ENCODE results near the gene PTGER3.
A peak's percentile ranks its signal among the peaks of the same experiment; 100 is the strongest.

The PTGER3 gene

GRCh38 chr1:71049951-71050598 is 2.5 kb upstream of the PTGER3 start:
- peak; percentile 73 for DNase-seq (ENCODE audit: low read depth)

GRCh38 chr1:71046891-71047634 is 553 bp downstream of the PTGER3 start:
- no peak for DNase-seq (ENCODE audit: low read depth)

GRCh38 chr1:71045463-71046028 is 2.1 kb downstream of the PTGER3 start:
- DNase-seq (ENCODE audit: low read depth), result no peak

- no peak for DNase-seq (ENCODE audit: low read depth)
These were observed 2.8 kb downstream of the PTGER3 start for GRCh38 chr1:71044833-71045232.

GRCh38 chr1:71043065-71043464 is 4.6 kb downstream of the PTGER3 start:
- DNase-seq (ENCODE audit: low read depth), result no peak

GRCh38 chr1:71041806-71042205 is 5.8 kb downstream of the PTGER3 start:
- no peak for DNase-seq (ENCODE audit: low read depth)

GRCh38 chr1:71039661-71040262 is 7.9 kb downstream of the PTGER3 start:
- DNase-seq (ENCODE audit: low read depth), result peak; percentile 25

GRCh38 chr1:71038942-71039341 is 8.7 kb downstream of the PTGER3 start:
- no peak for DNase-seq (ENCODE audit: low read depth)

GRCh38 chr1:71037829-71038620 is 9.6 kb downstream of the PTGER3 start:
- DNase-seq (ENCODE audit: low read depth), result no peak

GRCh38 chr1:71037066-71037465 is 10.6 kb downstream of the PTGER3 start:
- DNase-seq (ENCODE audit: low read depth), result no peak

- no peak for DNase-seq (ENCODE audit: low read depth)
These were observed 14.5 kb downstream of the PTGER3 start for GRCh38 chr1:71033136-71033535.

GRCh38 chr1:71031426-71031825 is 16.2 kb downstream of the PTGER3 start:
- DNase-seq (ENCODE audit: low read depth), result peak; percentile 33

- DNase-seq (ENCODE audit: low read depth), result no peak
These were observed 17.6 kb downstream of the PTGER3 start for GRCh38 chr1:71030026-71030425.

- no peak for DNase-seq (ENCODE audit: low read depth)
These were observed 18.6 kb downstream of the PTGER3 start for GRCh38 chr1:71028981-71029380.

- no peak for DNase-seq (ENCODE audit: low read depth)
These were observed 19.6 kb downstream of the PTGER3 start for GRCh38 chr1:71027991-71028390.

- DNase-seq (ENCODE audit: low read depth), result no peak
These were observed 21.5 kb downstream of the PTGER3 start for GRCh38 chr1:71026093-71026492.

- DNase-seq (ENCODE audit: low read depth), result no peak
These were observed 24.1 kb downstream of the PTGER3 start for GRCh38 chr1:71023515-71023914.

GRCh38 chr1:71019233-71019969 is 28.2 kb downstream of the PTGER3 start:
- no peak for DNase-seq (ENCODE audit: low read depth)

- DNase-seq (ENCODE audit: low read depth), result no peak
These were observed 28.8 kb downstream of the PTGER3 start for GRCh38 chr1:71018791-71019190.

- no peak for DNase-seq (ENCODE audit: low read depth)
These were observed 31.9 kb downstream of the PTGER3 start for GRCh38 chr1:71015745-71016144.

- DNase-seq (ENCODE audit: low read depth), result peak; percentile 21
These were observed 33.4 kb downstream of the PTGER3 start for GRCh38 chr1:71014178-71014579.
